HepG2 (cell line): ENCODE measurements around the gene CDX1. TPM values are rescaled to one million over a fixed set of nuclear protein-coding genes. Genes with fewer than 3 reads are reported as not detected.

Experiments
- ESRRA ChIP-seq: sonication (generic); formaldehyde crosslinking; IDR thresholded peaks from 2 replicates; pipeline ENCODE4 v1.5.1; 2020; ENCODE audit warnings: mild to moderate bottlenecking, low read depth, missing genetic modification reagents
- NRL ChIP-seq: sonication (generic); formaldehyde crosslinking; IDR thresholded peaks from 2 replicates; pipeline ENCODE4 v1.5.0; 2020; ENCODE audit warnings: missing genetic modification reagents, mild to moderate bottlenecking, moderate library complexity, borderline replicate concordance
- PHF20 ChIP-seq: sonication (generic); formaldehyde crosslinking; IDR thresholded peaks from 2 replicates; pipeline ENCODE4 v1.5.0; 2020; ENCODE audit warnings: mild to moderate bottlenecking, missing genetic modification reagents
- REL ChIP-seq: sonication (generic); formaldehyde crosslinking; conservative IDR thresholded peaks from 2 replicates; pipeline ENCODE4 v1.8.0; 2022; ENCODE audit warnings: mild to moderate bottlenecking, missing genetic modification reagents, moderate library complexity
- SALL1 ChIP-seq: sonication (generic); formaldehyde crosslinking; IDR thresholded peaks from 2 replicates; pipeline ENCODE4 v1.8.0; 2022; ENCODE audit warnings: mild to moderate bottlenecking, missing genetic modification reagents
- SMAD9 ChIP-seq: sonication (generic); formaldehyde crosslinking; IDR thresholded peaks from 2 replicates; pipeline ENCODE4 v1.5.1; 2020; ENCODE audit warnings: mild to moderate bottlenecking, missing genetic modification reagents
- TBP ChIP-seq: sonication (generic); formaldehyde crosslinking; IDR thresholded peaks from 2 replicates; pipeline ENCODE4 v1.5.0; 2020; ENCODE audit warnings: missing genetic modification reagents
- XRCC5 ChIP-seq: fragments of 200-400 bp; formaldehyde crosslinking; optimal IDR thresholded peaks from 2 replicates; pipeline ENCODE3; 2017; ENCODE audit warnings: mild to moderate bottlenecking, low read length
- ZBTB1 ChIP-seq: sonication (generic); formaldehyde crosslinking; IDR thresholded peaks from 2 replicates; pipeline ENCODE4 v1.4.0; 2020; ENCODE audit warnings: missing genetic modification reagents, borderline replicate concordance
- ZFP36L1 ChIP-seq: sonication (generic); formaldehyde crosslinking; IDR thresholded peaks from 2 replicates; pipeline ENCODE4 v1.8.0; 2022; ENCODE audit warnings: mild to moderate bottlenecking, missing genetic modification reagents, moderate library complexity
- ZNF530 ChIP-seq: sonication (generic); formaldehyde crosslinking; IDR thresholded peaks from 2 replicates; pipeline ENCODE4 v1.5.0; 2020; ENCODE audit warnings: low read depth, mild to moderate bottlenecking, missing genetic modification reagents
- ZSCAN9 ChIP-seq: IDR thresholded peaks from 2 replicates; pipeline ENCODE4 v1.6.1; 2016; ENCODE audit warnings: borderline replicate concordance
- polyA plus RNA-seq, 8 experiments: library from polyadenylated mRNA; depleted of rRNA in 3 of 8; stranded (reverse) in 7 of 8; unstranded in 1 of 8; fragments of >200 nt; fragmentation: Illumina TruSeq in 4 of 8; extraction: Trizol in 4 of 8; gene quantifications; 2 replicates each; pipeline versions ENCODE4 v1.2.1 to v1.2.3, GENCODE V29; 2011 to 2016; ENCODE audit warnings: low read depth in 4 of 8, missing spikeins in 1 of 8, mixed read lengths in 1 of 8; ENCODE audit not compliant: insufficient read depth in 1 of 8
- total RNA-seq, 5 experiments: library from RNA; depleted of rRNA; stranded (reverse); fragments of >200 nt; fragmentation: Illumina TruSeq; extraction: Trizol; gene quantifications; 2 replicates each; pipeline ENCODE4 v1.2.3, GENCODE V29; 2016; ENCODE audit warnings: low read depth in 1 of 5
- TF ChIP-seq, protein P1 (sequence below): IDR thresholded peaks from 2 replicates; pipeline ENCODE4 v1.4.0; 2020; ENCODE audit warnings: mild to moderate bottlenecking, missing genetic modification reagents
- TF ChIP-seq, protein P2 (sequence below): sonication (generic); formaldehyde crosslinking; IDR thresholded peaks from 2 replicates; pipeline ENCODE4 v1.4.0; 2020; ENCODE audit warnings: missing genetic modification reagents, borderline replicate concordance
- TF ChIP-seq, protein P3 (sequence below): sonication (generic); formaldehyde crosslinking; IDR thresholded peaks from 2 replicates; pipeline ENCODE4 v1.8.1; 2023; ENCODE audit warnings: mild to moderate bottlenecking, moderate library complexity, missing genetic modification reagents
- TF ChIP-seq, protein P4 (sequence below): sonication (generic); formaldehyde crosslinking; IDR thresholded peaks from 2 replicates; pipeline ENCODE4 v1.4.0; 2020; ENCODE audit warnings: missing genetic modification reagents, low read depth, mild to moderate bottlenecking, borderline replicate concordance
- TF ChIP-seq, protein P5 (sequence below): sonication (generic); formaldehyde crosslinking; IDR thresholded peaks from 2 replicates; pipeline ENCODE4 v1.5.0; 2020; ENCODE audit warnings: missing genetic modification reagents

Gene CDX1
- total and polyA plus RNA-seq, 2 of the 13 experiments (the other 11 are each of a cell fraction or from before 2014, with no cell fraction given): not detected

DNA sequence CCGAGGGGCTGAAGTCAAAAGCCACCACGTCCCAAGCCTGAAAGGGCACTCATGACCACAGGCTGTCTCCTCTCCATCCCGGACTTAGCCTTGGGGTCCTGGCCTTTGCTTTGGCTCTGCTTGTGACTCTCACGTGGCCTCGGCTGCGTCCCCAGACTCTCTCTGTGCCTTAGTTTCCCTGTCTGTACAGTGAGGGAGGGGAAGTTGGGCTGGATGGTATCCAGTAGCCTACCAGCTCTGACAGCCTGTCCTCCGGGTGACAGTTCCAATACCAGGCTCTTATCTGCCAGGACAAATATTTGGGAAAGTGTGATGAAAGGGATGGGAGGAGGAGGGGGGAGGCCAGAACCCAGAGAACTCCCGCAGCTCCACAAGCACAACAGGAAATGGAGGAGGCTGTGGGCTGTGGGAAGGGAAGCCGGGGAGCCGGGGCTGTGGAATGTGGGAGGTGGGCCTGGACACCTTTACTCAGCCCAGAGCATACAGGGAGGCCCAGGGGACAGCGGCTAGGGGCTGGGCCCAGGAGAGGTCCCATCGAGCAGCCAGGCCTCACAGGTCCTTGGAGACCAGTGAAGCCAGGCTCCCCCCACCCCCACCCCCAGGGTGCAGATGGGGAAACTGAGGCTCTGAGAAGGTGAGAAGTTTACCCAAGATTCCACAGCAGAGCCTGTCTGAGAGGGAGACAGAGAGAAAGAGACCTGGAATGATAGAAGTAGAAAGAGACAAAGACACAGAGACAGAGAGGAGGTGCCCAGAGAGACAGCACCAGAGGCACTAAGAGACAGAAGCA is 29.2 kb upstream of the CDX1 start (continued):
- TF ChIP-seq XRCC5 (peak; percentile 47), TBP (CRISPR knock-in tag) (no peak), ZNF530 (CRISPR knock-in tag) (no peak), SMAD9 (CRISPR knock-in tag) (no peak), PHF20 (CRISPR knock-in tag) (peak; percentile 60; the same call in 1 of the 2 replicates), ZSCAN9 (CRISPR knock-in tag) (0 out of 2 replicates have a peak, but pooled peaks have one; percentile 57), SALL1 (CRISPR knock-in tag) (peak; percentile 93), ZFP36L1 (no peak), REL (CRISPR knock-in tag) (no peak), NRL (CRISPR knock-in tag) (no peak), ZBTB1 (CRISPR knock-in tag) (no peak), ESRRA (peak; percentile 50; the same call in 1 of the 2 replicates)
- TF ChIP-seq, protein P1, sequence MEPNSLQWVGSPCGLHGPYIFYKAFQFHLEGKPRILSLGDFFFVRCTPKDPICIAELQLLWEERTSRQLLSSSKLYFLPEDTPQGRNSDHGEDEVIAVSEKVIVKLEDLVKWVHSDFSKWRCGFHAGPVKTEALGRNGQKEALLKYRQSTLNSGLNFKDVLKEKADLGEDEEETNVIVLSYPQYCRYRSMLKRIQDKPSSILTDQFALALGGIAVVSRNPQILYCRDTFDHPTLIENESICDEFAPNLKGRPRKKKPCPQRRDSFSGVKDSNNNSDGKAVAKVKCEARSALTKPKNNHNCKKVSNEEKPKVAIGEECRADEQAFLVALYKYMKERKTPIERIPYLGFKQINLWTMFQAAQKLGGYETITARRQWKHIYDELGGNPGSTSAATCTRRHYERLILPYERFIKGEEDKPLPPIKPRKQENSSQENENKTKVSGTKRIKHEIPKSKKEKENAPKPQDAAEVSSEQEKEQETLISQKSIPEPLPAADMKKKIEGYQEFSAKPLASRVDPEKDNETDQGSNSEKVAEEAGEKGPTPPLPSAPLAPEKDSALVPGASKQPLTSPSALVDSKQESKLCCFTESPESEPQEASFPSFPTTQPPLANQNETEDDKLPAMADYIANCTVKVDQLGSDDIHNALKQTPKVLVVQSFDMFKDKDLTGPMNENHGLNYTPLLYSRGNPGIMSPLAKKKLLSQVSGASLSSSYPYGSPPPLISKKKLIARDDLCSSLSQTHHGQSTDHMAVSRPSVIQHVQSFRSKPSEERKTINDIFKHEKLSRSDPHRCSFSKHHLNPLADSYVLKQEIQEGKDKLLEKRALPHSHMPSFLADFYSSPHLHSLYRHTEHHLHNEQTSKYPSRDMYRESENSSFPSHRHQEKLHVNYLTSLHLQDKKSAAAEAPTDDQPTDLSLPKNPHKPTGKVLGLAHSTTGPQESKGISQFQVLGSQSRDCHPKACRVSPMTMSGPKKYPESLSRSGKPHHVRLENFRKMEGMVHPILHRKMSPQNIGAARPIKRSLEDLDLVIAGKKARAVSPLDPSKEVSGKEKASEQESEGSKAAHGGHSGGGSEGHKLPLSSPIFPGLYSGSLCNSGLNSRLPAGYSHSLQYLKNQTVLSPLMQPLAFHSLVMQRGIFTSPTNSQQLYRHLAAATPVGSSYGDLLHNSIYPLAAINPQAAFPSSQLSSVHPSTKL: peak; percentile 92
- TF ChIP-seq, protein P2, sequence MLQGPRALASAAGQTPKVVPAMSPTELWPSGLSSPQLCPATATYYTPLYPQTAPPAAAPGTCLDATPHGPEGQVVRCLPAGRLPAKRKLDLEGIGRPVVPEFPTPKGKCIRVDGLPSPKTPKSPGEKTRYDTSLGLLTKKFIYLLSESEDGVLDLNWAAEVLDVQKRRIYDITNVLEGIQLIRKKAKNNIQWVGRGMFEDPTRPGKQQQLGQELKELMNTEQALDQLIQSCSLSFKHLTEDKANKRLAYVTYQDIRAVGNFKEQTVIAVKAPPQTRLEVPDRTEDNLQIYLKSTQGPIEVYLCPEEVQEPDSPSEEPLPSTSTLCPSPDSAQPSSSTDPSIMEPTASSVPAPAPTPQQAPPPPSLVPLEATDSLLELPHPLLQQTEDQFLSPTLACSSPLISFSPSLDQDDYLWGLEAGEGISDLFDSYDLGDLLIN: no peak
- TF ChIP-seq, protein P3, sequence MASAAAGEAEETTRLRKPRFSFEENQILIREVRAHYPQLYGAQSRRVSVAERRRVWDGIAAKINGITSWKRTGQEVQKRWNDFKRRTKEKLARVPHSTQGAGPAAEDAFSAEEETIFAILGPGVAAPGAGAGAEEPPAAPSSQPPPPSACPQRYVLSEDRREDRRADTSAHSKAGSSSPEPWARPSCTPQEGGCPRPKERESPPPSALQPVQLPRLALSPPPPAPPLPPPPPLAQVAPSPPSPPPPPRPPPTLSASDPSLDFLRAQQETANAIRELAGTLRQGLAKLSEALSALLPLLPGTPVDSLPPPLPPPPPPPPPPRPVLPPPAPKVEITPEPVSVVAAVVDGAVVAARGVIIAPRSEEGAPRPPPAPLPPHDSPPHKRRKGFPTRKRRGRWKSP (CRISPR knock-in tag): peak; percentile 51; the same call in 1 of the 2 replicates
- TF ChIP-seq, protein P4, sequence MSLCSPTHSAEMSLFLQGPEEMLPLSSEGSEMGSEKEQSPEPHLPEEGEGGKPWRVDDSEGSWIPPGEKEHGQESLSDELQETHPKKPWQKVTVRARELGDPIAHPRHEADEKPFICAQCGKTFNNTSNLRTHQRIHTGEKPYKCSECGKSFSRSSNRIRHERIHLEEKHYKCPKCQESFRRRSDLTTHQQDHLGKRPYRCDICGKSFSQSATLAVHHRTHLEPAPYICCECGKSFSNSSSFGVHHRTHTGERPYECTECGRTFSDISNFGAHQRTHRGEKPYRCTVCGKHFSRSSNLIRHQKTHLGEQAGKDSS (CRISPR knock-in tag): peak; percentile 47; the same call in 1 of the 2 replicates
- TF ChIP-seq, protein P5, sequence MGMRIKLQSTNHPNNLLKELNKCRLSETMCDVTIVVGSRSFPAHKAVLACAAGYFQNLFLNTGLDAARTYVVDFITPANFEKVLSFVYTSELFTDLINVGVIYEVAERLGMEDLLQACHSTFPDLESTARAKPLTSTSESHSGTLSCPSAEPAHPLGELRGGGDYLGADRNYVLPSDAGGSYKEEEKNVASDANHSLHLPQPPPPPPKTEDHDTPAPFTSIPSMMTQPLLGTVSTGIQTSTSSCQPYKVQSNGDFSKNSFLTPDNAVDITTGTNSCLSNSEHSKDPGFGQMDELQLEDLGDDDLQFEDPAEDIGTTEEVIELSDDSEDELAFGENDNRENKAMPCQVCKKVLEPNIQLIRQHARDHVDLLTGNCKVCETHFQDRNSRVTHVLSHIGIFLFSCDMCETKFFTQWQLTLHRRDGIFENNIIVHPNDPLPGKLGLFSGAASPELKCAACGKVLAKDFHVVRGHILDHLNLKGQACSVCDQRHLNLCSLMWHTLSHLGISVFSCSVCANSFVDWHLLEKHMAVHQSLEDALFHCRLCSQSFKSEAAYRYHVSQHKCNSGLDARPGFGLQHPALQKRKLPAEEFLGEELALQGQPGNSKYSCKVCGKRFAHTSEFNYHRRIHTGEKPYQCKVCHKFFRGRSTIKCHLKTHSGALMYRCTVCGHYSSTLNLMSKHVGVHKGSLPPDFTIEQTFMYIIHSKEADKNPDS (CRISPR knock-in tag): no peak
